PC-9 (cell line): ENCODE data around the gene JCHAIN. TPM values are rescaled to one million over a fixed set of nuclear protein-coding genes. Genes with fewer than 3 reads are reported as not detected.

Experiments
- BruUV-seq: library from RNA; stranded (reverse); fragments of 400-500 nt; replicated peaks from 2 replicates; lab custom pipeline; 2021; lab: Mats Ljungman, UMichigan
- CTCF ChIA-PET: fragments of 300-600 bp; sonication (Branson Sonifier 250); formaldehyde crosslinking; loops from one replicate; lab custom pipeline; 2022; ENCODE audit warnings: antibody characterized with exemption; lab: Charles Lee
- POLR2A ChIA-PET: fragments of 300-600 bp; sonication (Branson Sonifier 250); formaldehyde crosslinking; loops from one replicate; lab custom pipeline; 2022; ENCODE audit warnings: antibody characterized with exemption; ENCODE audit not compliant: unreplicated experiment; lab: Charles Lee
- DNase-seq, 2 experiments: peaks; one replicate each; pipeline versions ENCODE4 v3.0.0 to v3.0.0-alpha.2; 2015 to 2022; ENCODE audit warnings: mixed read lengths in 1 of 2
- H2AFZ ChIP-seq: fragments of 200-600 bp; sonication (generic); 2 replicates; pipeline ENCODE4 v1.8.1; 2017; ENCODE audit warnings: antibody characterized with exemption
- H3F3A ChIP-seq: fragments of 200-600 bp; sonication (generic); 2 replicates; pipeline ENCODE4 v1.8.1; 2017; ENCODE audit warnings: antibody characterized with exemption, mild to moderate bottlenecking, low read depth; ENCODE audit not compliant: insufficient read depth
- H3K27ac ChIP-seq: fragments of 200-600 bp; sonication (generic); 2 replicates; pipeline ENCODE4 v1.6.1; 2016; ENCODE audit warnings: mixed run types
- H3K27me3 ChIP-seq: fragments of 200-600 bp; sonication (generic); 2 replicates; pipeline ENCODE4 v1.6.1; 2016; ENCODE audit warnings: low read depth, mixed run types; ENCODE audit not compliant: insufficient read depth
- H3K36me3 ChIP-seq: fragments of 200-600 bp; sonication (generic); 2 replicates; pipeline ENCODE4 v1.6.1; 2016; ENCODE audit warnings: low read depth, mixed run types
- H3K4me1 ChIP-seq: fragments of 200-600 bp; sonication (generic); replicated peaks from 2 replicates; pipeline ENCODE4 v1.6.1; 2016; ENCODE audit warnings: mixed run types; ENCODE audit not compliant: insufficient read depth
- H3K4me2 ChIP-seq: fragments of 200-600 bp; sonication (generic); 2 replicates; pipeline ENCODE4 v1.6.1; 2017; ENCODE audit warnings: mixed run types
- H3K4me3 ChIP-seq: fragments of 200-600 bp; sonication (generic); 2 replicates; pipeline ENCODE4 v1.6.1; 2016; ENCODE audit warnings: mixed run types
- H3K79me2 ChIP-seq: fragments of 200-600 bp; sonication (generic); 2 replicates; pipeline ENCODE4 v1.6.1; 2017; ENCODE audit warnings: low read depth, mixed run types
- H3K9me2 ChIP-seq: fragments of 200-600 bp; sonication (generic); 2 replicates; pipeline ENCODE4 v1.8.1; 2017; ENCODE audit warnings: mild to moderate bottlenecking; ENCODE audit not compliant: insufficient read depth
- H3K9me3 ChIP-seq: fragments of 200-600 bp; sonication (generic); 2 replicates; pipeline ENCODE4 v1.8.1; 2016; ENCODE audit warnings: low read depth; ENCODE audit not compliant: insufficient read depth
- H4K20me1 ChIP-seq: fragments of 200-600 bp; sonication (generic); 2 replicates; pipeline ENCODE4 v1.8.1; 2017; ENCODE audit not compliant: insufficient read depth
- EZH2 ChIP-seq: fragments of 200-600 bp; sonication (generic); IDR thresholded peaks from 2 replicates; pipeline ENCODE4 v1.8.0; 2017; ENCODE audit warnings: antibody characterized with exemption, low read depth
- intact Hi-C: fragments of 100-400 bp; cut with micrococcal nuclease; formaldehyde crosslinking; loops from one replicate; pipeline ENCODE4 v1.10.0; 2022; ENCODE audit not compliant: unreplicated experiment
- total RNA-seq: library from RNA; stranded (reverse); gene quantifications from 2 replicates; pipeline ENCODE4 v1.2.3, GENCODE V29; 2021
- TF ChIP-seq, protein P1 (sequence below): fragments of 200-600 bp; sonication (generic); conservative IDR thresholded peaks from 2 replicates; pipeline ENCODE4 v1.6.1; 2017; ENCODE audit warnings: mixed run types, antibody characterized with exemption, mild to moderate bottlenecking, moderate library complexity

JCHAIN gene
- total RNA-seq, 1 experiment from 2014 or later: not detected

DNA sequence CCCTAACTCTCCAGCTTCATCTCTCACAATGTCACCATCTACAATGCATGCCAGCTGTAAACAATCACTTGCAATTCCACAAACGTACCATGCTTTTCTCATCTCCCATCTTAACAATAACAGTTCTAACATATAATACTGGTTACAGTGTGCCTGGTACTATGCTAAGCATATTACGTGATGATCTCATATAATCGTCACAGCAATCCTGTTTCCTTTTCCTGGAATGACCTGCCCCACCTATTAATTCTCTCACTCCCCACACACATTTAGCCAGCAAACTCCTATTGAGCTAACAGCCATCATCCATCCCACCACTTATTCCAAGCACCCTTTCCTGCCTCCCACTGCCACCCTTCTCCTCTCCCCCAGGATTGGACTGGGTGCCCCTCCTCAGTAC is 7.9 kb downstream of the JCHAIN start:
- intact Hi-C loops: no loop called here
- Histone ChIP-seq H3K27ac (no peak overlapping the region), H3K4me2 (no peak overlapping the region), H3K36me3 (no peaks in the 10 kb centered on the region), H3K4me1 (no peaks in the 10 kb centered on the region), H3K9me2 (no peaks in the 10 kb centered on the region), H3K9me3 (no peaks in the 10 kb centered on the region), H3K4me3 (no peak overlapping the region), H3K79me2 (no peaks in the 10 kb centered on the region), H3F3A (no peaks in the 10 kb centered on the region), H4K20me1 (no peaks in the 10 kb centered on the region), H3K27me3 (no peaks in the 10 kb centered on the region), H2AFZ (no peak overlapping the region)
- ChIA-PET POLR2A (no interaction called here), CTCF (no interaction called here)
- TF ChIP-seq, protein P1, sequence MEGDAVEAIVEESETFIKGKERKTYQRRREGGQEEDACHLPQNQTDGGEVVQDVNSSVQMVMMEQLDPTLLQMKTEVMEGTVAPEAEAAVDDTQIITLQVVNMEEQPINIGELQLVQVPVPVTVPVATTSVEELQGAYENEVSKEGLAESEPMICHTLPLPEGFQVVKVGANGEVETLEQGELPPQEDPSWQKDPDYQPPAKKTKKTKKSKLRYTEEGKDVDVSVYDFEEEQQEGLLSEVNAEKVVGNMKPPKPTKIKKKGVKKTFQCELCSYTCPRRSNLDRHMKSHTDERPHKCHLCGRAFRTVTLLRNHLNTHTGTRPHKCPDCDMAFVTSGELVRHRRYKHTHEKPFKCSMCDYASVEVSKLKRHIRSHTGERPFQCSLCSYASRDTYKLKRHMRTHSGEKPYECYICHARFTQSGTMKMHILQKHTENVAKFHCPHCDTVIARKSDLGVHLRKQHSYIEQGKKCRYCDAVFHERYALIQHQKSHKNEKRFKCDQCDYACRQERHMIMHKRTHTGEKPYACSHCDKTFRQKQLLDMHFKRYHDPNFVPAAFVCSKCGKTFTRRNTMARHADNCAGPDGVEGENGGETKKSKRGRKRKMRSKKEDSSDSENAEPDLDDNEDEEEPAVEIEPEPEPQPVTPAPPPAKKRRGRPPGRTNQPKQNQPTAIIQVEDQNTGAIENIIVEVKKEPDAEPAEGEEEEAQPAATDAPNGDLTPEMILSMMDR: no peak
- TF ChIP-seq EZH2: no peak
- no TSS peak for BruUV-seq
- DNase-seq: no peak

GRCh38 chr4:70657326-70657725 is 9.0 kb downstream of the JCHAIN start:
- BruUV-seq: no TSS peak
- intact Hi-C loops: no loop called here
- POLR2A ChIA-PET: no interaction called here

GRCh38 chr4:70654605-70655011 is 11.7 kb downstream of the JCHAIN start:
- Histone ChIP-seq H3K4me1 (no peaks in the 10 kb centered on the region), H3K9me3 (no peaks in the 10 kb centered on the region), H3K27ac (no peak overlapping the region), H3K4me2 (no peak overlapping the region), H3K4me3 (no peak overlapping the region), H3K79me2 (no peaks in the 10 kb centered on the region), H4K20me1 (no peaks in the 10 kb centered on the region), H2AFZ (no peak overlapping the region), H3K27me3 (no peaks in the 10 kb centered on the region), H3K36me3 (no peaks in the 10 kb centered on the region), H3K9me2 (no peaks in the 10 kb centered on the region), H3F3A (no peaks in the 10 kb centered on the region)
- no TSS peak for BruUV-seq
- intact Hi-C loops: loop anchor here (5.0 kb wide), 1 partner anchor 358 kb away; no protein-coding TSS in a partner anchor
- TF ChIP-seq, protein P1: no peak
- DNase-seq: no peak
- ChIA-PET CTCF (no interaction called here), POLR2A (no interaction called here)

More at GRCh38 chr4:70657326-70657725, 9.0 kb downstream of the JCHAIN start:
- no peaks in the 10 kb centered on the region for H4K20me1 ChIP-seq
- no peak overlapping the region for H2AFZ ChIP-seq
- H3K9me2 ChIP-seq: no peaks in the 10 kb centered on the region
- no peak for DNase-seq
- H3K4me1 ChIP-seq: no peaks in the 10 kb centered on the region
- H3K27me3 ChIP-seq: no peaks in the 10 kb centered on the region
- no peaks in the 10 kb centered on the region for H3K79me2 ChIP-seq
- TF ChIP-seq, protein P1: no peak
- TF ChIP-seq EZH2: no peak
- H3K27ac ChIP-seq: no peak overlapping the region
- H3K4me3 ChIP-seq: no peak overlapping the region
- no peaks in the 10 kb centered on the region for H3K36me3 ChIP-seq
- H3K9me3 ChIP-seq: no peaks in the 10 kb centered on the region
- H3F3A ChIP-seq: no peaks in the 10 kb centered on the region
- CTCF ChIA-PET: no interaction called here
- no peak overlapping the region for H3K4me2 ChIP-seq
